NCI-H446 treated with DMSO at 0.1 percent for 48 hours (cell line): ENCODE results near the gene ANKS1B.
A peak's percentile ranks its signal among the peaks of the same experiment; 100 is the strongest.
"Not testable (repeated sequence)": the region's sequence is repeated elsewhere in the genome, so short reads cannot be mapped to it uniquely, and the experiment has no call there.

Experiments used
- DNase-seq: peaks from one replicate; lab custom pipeline; 2025; lab: John Stamatoyannopoulos, UW

The ANKS1B gene

GRCh38 chr12:99056186-99056585, 928.5 kb downstream of the ANKS1B start:
- no peak for DNase-seq

DNA sequence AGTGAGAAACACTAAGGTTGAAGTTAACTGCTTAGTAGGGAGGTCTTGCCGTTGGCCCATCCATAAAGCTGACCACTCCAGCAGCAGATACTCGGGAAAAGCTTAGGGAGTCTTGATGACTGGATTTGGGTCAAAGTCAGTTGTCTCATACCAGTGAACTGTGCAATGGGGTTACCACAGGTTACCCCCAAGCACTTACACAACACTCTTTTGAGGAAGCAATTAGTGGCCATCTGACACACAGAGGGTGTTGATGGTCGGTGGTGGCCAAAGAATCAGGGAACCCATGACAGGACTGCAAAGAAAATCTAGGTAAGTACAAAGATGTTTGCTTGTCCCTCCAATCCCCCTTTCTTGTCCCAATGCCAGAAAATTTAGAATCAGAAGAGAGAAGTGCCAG, 929.4 kb downstream of the ANKS1B start:
- DNase-seq: no peak

DNA sequence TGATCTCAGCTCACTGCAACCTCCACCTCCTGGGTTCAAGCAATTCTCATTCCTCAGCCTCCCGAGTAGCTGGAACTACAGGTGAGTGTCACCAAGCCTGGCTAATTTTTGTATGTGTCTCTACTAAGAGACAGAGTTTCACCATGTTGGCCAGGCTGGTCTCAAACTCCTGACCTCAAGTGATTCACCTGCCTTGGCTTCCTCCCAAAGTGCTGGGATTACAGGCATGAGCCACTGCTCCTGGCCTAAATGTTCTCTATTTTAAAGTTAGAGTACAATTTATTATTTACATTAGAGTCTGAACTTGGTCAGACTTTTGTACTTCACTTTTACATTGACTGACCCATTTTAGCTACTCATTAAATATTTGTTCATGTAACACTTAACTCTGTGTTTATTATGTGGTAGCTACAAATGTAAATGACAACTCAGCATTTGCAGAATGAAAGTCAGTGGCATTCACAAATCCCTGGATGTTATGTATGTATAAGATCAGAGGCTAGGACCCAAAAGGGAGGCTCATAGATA, 930.1 kb downstream of the ANKS1B start:
- DNase-seq: no peak

DNA sequence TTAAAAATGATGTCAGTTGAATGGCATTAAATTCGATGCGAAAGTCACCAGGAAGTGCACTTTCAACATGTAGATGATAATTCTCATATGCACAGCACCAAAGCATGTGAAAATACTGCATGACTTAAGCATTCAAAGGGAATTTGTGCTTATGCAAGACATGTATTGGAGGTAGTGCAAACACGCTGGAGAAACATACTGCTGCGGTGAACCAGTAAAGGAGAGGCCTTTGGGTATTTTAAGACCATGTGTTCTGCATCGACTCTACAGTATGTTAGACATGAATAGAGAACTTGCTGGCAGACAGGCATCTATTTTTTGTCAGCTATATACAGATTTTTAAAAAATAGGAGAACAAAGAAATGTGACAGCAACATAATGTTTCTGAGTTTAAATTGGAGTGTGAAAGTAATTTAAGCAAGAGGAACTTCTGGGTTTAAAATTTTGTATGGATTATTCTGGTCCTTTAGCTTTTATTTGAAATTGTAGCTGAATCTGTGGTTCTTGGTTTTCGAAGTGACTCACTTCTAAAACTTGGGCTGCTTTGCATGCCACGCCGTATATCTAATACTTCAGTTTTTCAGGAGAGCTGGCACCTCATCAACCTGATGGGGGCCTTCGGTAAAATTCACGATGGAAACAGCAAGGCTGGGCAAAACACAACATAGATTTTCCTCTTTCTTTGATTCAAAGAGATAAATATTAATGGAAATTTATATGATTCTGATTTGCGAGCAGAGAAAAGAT, 930.9 kb downstream of the ANKS1B start:
- DNase-seq: no peak

DNA sequence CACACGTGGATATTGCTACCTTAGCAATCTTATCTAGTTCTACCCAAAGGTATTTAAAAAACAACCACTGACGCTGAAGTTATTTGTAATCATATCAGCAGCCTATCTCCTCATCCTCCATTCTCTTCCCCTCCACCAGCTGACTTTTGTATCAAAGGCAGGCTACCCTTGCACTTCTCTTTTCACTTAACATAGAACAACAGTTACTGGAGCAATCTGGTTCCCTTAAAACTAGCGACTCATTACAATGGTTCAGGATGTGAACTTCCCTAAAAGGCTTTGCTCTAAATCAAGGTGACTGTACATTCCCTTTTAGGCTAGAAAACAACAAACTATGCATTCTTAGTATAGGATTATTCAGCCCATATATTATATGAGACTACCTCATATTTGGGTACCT, 935.0 kb downstream of the ANKS1B start:
- DNase-seq: no peak

GRCh38 chr12:99045158-99045557, 939.6 kb downstream of the ANKS1B start:
- no peak for DNase-seq

- DNase-seq: peak; percentile 4
Measured at GRCh38 chr12:99043319-99043914, 941.3 kb downstream of the ANKS1B start.

- DNase-seq: no peak
Measured at GRCh38 chr12:99042226-99042625, 942.5 kb downstream of the ANKS1B start.

DNA sequence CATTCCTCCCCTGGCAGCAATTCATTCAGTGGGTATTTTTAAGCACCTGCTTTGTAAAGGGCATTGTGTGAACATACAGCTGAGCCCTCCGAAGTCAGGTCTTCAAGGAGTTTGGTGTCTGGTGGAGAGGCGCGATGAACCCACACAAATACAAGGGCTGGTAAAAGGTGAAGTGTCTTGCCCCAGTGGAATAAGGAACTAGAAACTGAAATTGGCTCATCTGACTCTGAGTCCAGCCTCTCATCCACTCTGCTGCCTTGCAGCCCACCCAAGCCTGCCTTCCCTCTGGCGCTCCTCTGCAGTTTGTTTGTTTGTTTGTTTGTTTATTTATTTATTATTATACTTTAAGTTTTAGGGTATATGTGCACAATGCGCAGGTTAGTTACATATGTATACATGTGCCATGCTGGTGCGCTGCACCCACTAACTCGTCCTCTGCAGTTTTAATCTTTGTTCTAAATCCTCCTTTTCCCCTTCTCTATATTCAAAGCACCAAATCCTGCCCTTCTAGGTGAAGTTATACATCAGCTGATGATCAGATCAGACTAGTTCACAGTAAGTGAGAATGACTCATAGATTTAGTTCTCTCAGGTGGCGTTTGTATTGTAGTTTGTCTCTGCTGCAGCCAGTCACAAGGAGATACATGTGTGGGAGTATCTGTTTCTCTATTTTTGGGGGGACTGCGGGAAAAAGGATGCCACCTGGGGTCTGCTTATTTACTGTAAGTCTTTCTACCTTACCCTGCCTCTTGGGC, 945.2 kb downstream of the ANKS1B start:
- DNase-seq: no peak

- no peak for DNase-seq
Measured at GRCh38 chr12:99036566-99036965, 948.2 kb downstream of the ANKS1B start.

- no peak for DNase-seq
Measured at GRCh38 chr12:99035803-99036202, 948.9 kb downstream of the ANKS1B start.

DNA sequence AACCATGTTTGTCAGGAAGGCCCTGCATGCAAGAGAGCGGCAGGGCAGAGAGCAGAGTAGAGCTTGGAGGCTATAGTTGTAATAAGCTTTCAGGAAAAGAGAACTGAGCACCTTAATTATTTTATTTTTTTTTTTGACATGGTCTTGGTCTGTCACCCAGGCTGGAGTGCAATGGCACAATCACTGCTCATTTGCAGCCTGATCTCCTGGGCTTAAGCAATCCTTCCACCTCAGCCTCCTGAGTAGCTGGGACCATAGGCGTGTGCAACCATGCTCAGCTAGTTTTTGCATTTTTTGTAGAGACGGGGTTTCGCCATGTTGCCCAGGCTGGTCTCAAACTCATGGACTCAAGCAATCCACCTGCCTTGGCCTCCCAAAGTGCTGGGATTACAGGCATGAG, 950.5 kb downstream of the ANKS1B start:
- DNase-seq: not testable (repeated sequence)

GRCh38 chr12:99029511-99030271, 955.0 kb downstream of the ANKS1B start:
- peak; percentile 1 for DNase-seq

- no peak for DNase-seq
Measured at GRCh38 chr12:99027461-99027860, 957.3 kb downstream of the ANKS1B start.

DNA sequence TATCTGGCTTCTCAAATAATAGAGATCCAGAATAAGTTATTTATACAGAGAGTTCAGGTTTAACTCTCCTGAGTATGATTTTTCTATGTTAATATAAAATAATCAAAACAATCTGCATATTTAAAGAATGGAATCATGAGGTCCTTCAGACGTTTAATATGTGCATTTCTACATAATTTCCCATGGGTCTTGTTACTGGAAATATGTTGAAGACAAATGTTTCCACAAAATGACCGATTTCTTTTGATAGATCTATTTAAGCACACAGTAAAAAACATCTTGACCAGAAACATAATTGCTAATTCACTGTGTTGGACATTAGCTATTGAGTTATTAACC, 957.7 kb downstream of the ANKS1B start:
- no peak for DNase-seq

GRCh38 chr12:99026332-99027054, 958.2 kb downstream of the ANKS1B start:
- no peak for DNase-seq

- DNase-seq: no peak
Measured at GRCh38 chr12:99024870-99025269, 959.9 kb downstream of the ANKS1B start.

- no peak for DNase-seq
Measured at GRCh38 chr12:99024191-99024590, 960.5 kb downstream of the ANKS1B start.

DNA sequence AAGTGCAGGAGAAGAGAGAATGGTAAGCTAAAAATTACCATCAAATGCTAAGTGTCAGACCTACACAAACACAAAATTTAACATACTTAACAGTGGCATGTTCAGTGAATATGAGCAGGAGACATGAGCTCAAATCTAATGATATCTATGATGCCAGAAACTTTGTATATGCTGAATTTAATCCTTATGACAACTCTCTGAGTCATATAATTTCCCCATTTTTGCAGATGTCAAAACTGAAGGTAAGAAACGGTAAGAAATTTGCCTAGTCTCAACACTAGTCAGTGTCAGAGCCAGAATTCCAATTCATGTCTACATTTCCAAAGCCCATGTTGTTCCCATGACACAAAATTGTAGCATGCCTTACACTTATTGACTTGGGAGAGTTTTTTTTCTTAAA, 963.9 kb downstream of the ANKS1B start:
- DNase-seq: no peak

DNA sequence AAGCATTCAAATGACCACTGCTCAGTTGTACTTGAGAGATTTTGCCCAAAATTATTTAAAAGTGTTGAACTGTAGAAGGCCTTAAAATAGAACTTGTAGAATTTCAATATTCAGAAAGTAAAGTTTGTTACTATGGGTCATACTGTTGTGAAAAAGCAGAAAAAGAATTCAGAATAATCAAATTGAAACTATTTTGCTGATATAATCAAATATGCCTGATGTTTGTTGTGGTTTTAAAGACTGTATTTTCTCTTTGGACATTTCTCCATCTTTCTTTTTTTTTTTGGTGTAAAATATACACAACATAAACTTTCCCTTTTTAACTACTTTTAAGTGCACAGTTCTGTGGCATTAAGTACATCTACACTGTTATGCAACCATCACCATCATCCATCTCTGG, 964.9 kb downstream of the ANKS1B start:
- no peak for DNase-seq

DNA sequence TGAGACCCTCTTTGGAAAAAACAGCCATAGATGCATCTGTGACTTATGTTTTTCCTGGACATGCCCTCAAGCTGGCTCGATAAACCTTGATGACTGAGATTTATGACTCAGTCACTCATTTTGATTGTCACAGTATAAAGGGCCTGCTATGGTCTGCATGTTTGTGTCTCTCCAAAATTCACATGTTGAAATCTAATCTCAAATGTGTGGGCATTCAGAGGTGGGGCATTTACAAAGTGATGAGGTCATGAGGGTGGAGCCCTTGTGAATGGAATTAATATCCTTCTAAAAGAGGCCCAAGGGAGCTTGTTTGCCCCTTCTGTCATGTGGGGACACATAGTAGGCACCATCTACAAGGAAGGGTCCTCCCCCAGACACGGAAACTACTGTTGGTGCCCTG, 966.8 kb downstream of the ANKS1B start:
- no peak for DNase-seq
